Measurements from ENCODE around the gene ANK3.

DNA sequence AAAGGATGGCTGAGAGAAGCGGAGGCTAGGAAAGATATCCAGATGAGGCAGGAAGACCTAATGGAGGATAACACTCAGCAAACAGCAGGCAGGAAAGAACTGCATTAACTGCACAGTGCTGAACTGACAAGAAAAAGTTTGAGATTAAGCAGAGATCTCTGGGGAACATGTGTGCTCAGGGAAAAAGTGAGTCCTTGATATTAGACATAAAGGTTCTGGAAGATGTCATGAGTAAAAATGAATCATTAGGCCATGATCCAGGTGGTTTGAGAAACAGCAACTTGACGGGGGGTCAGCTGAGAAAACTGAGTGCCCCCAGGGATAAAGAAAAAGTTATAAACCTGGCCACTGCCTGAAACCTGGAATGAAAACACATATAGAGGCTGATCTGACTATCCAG lies 27.3 kb upstream of the ANK3 start:
- no peak for TF ChIP-seq POLR2AphosphoS5 (IDR thresholded peaks at IDR 0.05; ENCODE audit: insufficient read depth in 1 of 2, low read depth in 1 of 2)
- TF ChIP-seq POLR2A (IDR thresholded peaks at IDR 0.05) = no peak

Measured in vagina (tissue), 2 donors.